BLaER1 treated with 17β-estradiol and CSF1 and Interleukin-3, amounts not matched to agents 10 nM and 100 nM (cell line): ENCODE measurements around the gene CFAP57.

Experiments used
- H3K27ac ChIP-seq, 11 experiments: shearing (Covaris generic); formaldehyde crosslinking; 2 replicates each; pipeline ENCODE4 v1.8.1; 2022
- H3K27me3 ChIP-seq, 11 experiments: shearing (Covaris generic); formaldehyde crosslinking; 2 replicates each; pipeline ENCODE4 v1.8.1; 2022
- H3K36me3 ChIP-seq, 11 experiments: shearing (Covaris generic); formaldehyde crosslinking; 2 replicates each; pipeline ENCODE4 v1.8.1; 2022
- H3K4me1 ChIP-seq, 10 experiments: shearing (Covaris generic); formaldehyde crosslinking; 2 replicates each; pipeline ENCODE4 v1.8.1; 2022
- H3K4me2 ChIP-seq, 11 experiments: shearing (Covaris generic); formaldehyde crosslinking; 2 replicates each; pipeline ENCODE4 v1.8.1; 2022
- H3K4me3 ChIP-seq, 10 experiments: shearing (Covaris generic); formaldehyde crosslinking; 2 replicates each; pipeline ENCODE4 v1.8.1; 2022
- H3K9ac ChIP-seq, 11 experiments: shearing (Covaris generic); formaldehyde crosslinking; 2 replicates each; pipeline ENCODE4 v1.8.1; 2022
- H3K9me3 ChIP-seq, 11 experiments: shearing (Covaris generic); formaldehyde crosslinking; replicated peaks in 1 of 11; 2 replicates each; pipeline ENCODE4 v1.8.1; 2022
- H4K20me1 ChIP-seq, 11 experiments: shearing (Covaris generic); formaldehyde crosslinking; 2 replicates each; pipeline ENCODE4 v1.8.1; 2022
- Cebpa-rat ChIP-seq, 11 experiments: shearing (Covaris generic); IDR thresholded peaks; 2 replicates each; pipeline ENCODE4 v1.8.1; 2022

Gene CFAP57

GRCh38 chr1:43274804-43275180, 102.7 kb downstream of the CFAP57 start:
- Histone ChIP-seq H3K4me2 (peak overlapping the region; percentile 47 to 88 (median 75)), H3K27me3 (no peaks in the 10 kb centered on the region), H3K9ac (peak overlapping the region in 8 of 11 experiments; percentile 22 to 74 (median 56); a peak in 13 of 22 replicates), H3K27ac (peak overlapping the region in 10 of 11 experiments; percentile 64 to 92 (median 82); a peak in 19 of 22 replicates), H3K4me3 (peak overlapping the region in 1 of 10 experiments; percentile 33; a peak in 2 of 20 replicates), H3K36me3 (no peaks in the 10 kb centered on the region; a peak in 1 of 22 replicates), H3K9me3 (peaks cover 0 to 10% (median 0%) of the 10 kb centered on the region in 11 experiments; a peak in 4 of 22 replicates), H3K4me1 (peaks cover 11 to 33% (median 25%) of the 10 kb centered on the region in 10 experiments), H4K20me1 (no peaks in the 10 kb centered on the region)
- TF ChIP-seq Cebpa-rat (IDR thresholded peaks at IDR 0.05), result no peak

- Histone ChIP-seq H3K9ac (no peak overlapping the region), H3K27ac (peak overlapping the region in 6 of 11 experiments; percentile 80 to 92 (median 82); a peak in 11 of 22 replicates)
Observed at GRCh38 chr1:43275826-43276620, 103.9 kb downstream of the CFAP57 start.

GRCh38 chr1:43276673-43277072, 104.5 kb downstream of the CFAP57 start:
- Histone ChIP-seq H4K20me1 (no peaks in the 10 kb centered on the region), H3K4me2 (no peak overlapping the region), H3K9ac (no peak overlapping the region), H3K27me3 (no peaks in the 10 kb centered on the region), H3K9me3 (peaks cover 0 to 10% (median 0%) of the 10 kb centered on the region in 11 experiments; a peak in 4 of 22 replicates), H3K36me3 (no peaks in the 10 kb centered on the region; a peak in 1 of 22 replicates), H3K4me1 (peaks cover 11 to 31% (median 25%) of the 10 kb centered on the region in 10 experiments), H3K27ac (peak overlapping the region in 1 of 11 experiments; percentile 82; a peak in 1 of 22 replicates), H3K4me3 (no peak overlapping the region)
- no peak for TF ChIP-seq Cebpa-rat (IDR thresholded peaks at IDR 0.05)

More at GRCh38 chr1:43275826-43276620, 103.9 kb downstream of the CFAP57 start:
- Histone ChIP-seq H3K4me1 (peaks cover 11 to 31% (median 25%) of the 10 kb centered on the region in 10 experiments), H3K9me3 (peaks cover 0 to 10% (median 0%) of the 10 kb centered on the region in 11 experiments; a peak in 4 of 22 replicates), H3K27me3 (no peaks in the 10 kb centered on the region), H3K4me3 (no peak overlapping the region), H3K36me3 (no peaks in the 10 kb centered on the region; a peak in 1 of 22 replicates), H4K20me1 (no peaks in the 10 kb centered on the region), H3K4me2 (peak overlapping the region in 5 of 11 experiments; percentile 73 to 88 (median 83); a peak in 5 of 22 replicates)
- TF ChIP-seq Cebpa-rat (IDR thresholded peaks at IDR 0.05), result no peak

- H3K27me3 ChIP-seq, result no peaks in the 10 kb centered on the region
- peaks cover 0 to 10% (median 0%) of the 10 kb centered on the region in 11 experiments; a peak in 4 of 22 replicates for H3K9me3 ChIP-seq
- H3K36me3 ChIP-seq, result no peaks in the 10 kb centered on the region; a peak in 1 of 22 replicates
- peak overlapping the region in 1 of 11 experiments; percentile 22; a peak in 1 of 22 replicates for H3K27ac ChIP-seq
- no peaks in the 10 kb centered on the region for H4K20me1 ChIP-seq
- no peak overlapping the region for H3K4me3 ChIP-seq
- no peak overlapping the region for H3K4me2 ChIP-seq
- peaks cover 11 to 31% (median 25%) of the 10 kb centered on the region in 10 experiments for H3K4me1 ChIP-seq
- H3K9ac ChIP-seq, result no peak overlapping the region
- TF ChIP-seq Cebpa-rat (IDR thresholded peaks at IDR 0.05), result no peak
Observed at GRCh38 chr1:43277116-43277876, 105.2 kb downstream of the CFAP57 start.

- no peak for TF ChIP-seq Cebpa-rat (IDR thresholded peaks at IDR 0.05)
- Histone ChIP-seq H3K9ac (no peak overlapping the region), H3K27me3 (no peaks in the 10 kb centered on the region), H3K4me3 (no peak overlapping the region), H3K4me1 (peaks cover 8 to 20% (median 15%) of the 10 kb centered on the region in 10 experiments), H3K9me3 (no peaks in the 10 kb centered on the region), H3K27ac (no peak overlapping the region), H3K4me2 (no peak overlapping the region), H4K20me1 (no peaks in the 10 kb centered on the region), H3K36me3 (no peaks in the 10 kb centered on the region)
Observed at GRCh38 chr1:43279161-43279560, 107.0 kb downstream of the CFAP57 start.

- no peak overlapping the region for H3K9ac ChIP-seq
- no peak overlapping the region for H3K4me3 ChIP-seq
- no peak overlapping the region for H3K4me2 ChIP-seq
- H3K27me3 ChIP-seq, result no peaks in the 10 kb centered on the region
- no peak overlapping the region for H3K27ac ChIP-seq
- H3K9me3 ChIP-seq, result no peaks in the 10 kb centered on the region
- TF ChIP-seq Cebpa-rat (IDR thresholded peaks at IDR 0.05), result no peak
- peaks cover 3 to 15% (median 11%) of the 10 kb centered on the region in 10 experiments; a peak in 19 of 20 replicates for H3K4me1 ChIP-seq
- H4K20me1 ChIP-seq, result no peaks in the 10 kb centered on the region
- no peaks in the 10 kb centered on the region for H3K36me3 ChIP-seq
Observed at GRCh38 chr1:43279666-43280065, 107.5 kb downstream of the CFAP57 start.

- H3K4me3 ChIP-seq, result no peak overlapping the region
- no peak overlapping the region for H3K27ac ChIP-seq
- H3K9me3 ChIP-seq, result no peaks in the 10 kb centered on the region
- H3K4me1 ChIP-seq, result peaks cover 0 to 15% (median 7%) of the 10 kb centered on the region in 10 experiments; a peak in 11 of 20 replicates
- H4K20me1 ChIP-seq, result no peaks in the 10 kb centered on the region
- TF ChIP-seq Cebpa-rat (IDR thresholded peaks at IDR 0.05), result no peak
- no peaks in the 10 kb centered on the region for H3K36me3 ChIP-seq
- no peak overlapping the region for H3K9ac ChIP-seq
- H3K4me2 ChIP-seq, result no peak overlapping the region
- H3K27me3 ChIP-seq, result no peaks in the 10 kb centered on the region
Observed at GRCh38 chr1:43280692-43281091, 108.6 kb downstream of the CFAP57 start.

- H3K4me3 ChIP-seq, result no peak overlapping the region
- H4K20me1 ChIP-seq, result no peaks in the 10 kb centered on the region
- no peaks in the 10 kb centered on the region for H3K36me3 ChIP-seq
- H3K4me2 ChIP-seq, result no peak overlapping the region
- no peak for TF ChIP-seq Cebpa-rat (IDR thresholded peaks at IDR 0.05)
- H3K9me3 ChIP-seq, result no peaks in the 10 kb centered on the region
- H3K9ac ChIP-seq, result no peak overlapping the region
- no peaks in the 10 kb centered on the region for H3K27me3 ChIP-seq
- peaks cover 0 to 11% (median 6%) of the 10 kb centered on the region in 10 experiments; a peak in 10 of 20 replicates for H3K4me1 ChIP-seq
- no peak overlapping the region for H3K27ac ChIP-seq
Observed at GRCh38 chr1:43282220-43283195, 110.4 kb downstream of the CFAP57 start.
